GM18951 (cell line): Measurements from ENCODE around the gene TAS2R38.

Experiments
- POLR2A ChIP-seq: IDR thresholded peaks from 4 replicates; pipeline ENCODE4 v1.6.1; 2011; ENCODE audit warnings: mild to moderate bottlenecking; ENCODE audit not compliant: insufficient read length, insufficient read depth; ENCODE audit errors: extremely low read depth
- in situ Hi-C: fragments of 300-500 bp; cut with MboI; formaldehyde crosslinking; loops from one replicate; pipeline ENCODE4 v1.12.0; 2022; ENCODE audit warnings: low sequenced_read_pairs, mixed read lengths, inconsistent platforms; ENCODE audit not compliant: unreplicated experiment

Gene TAS2R38

DNA sequence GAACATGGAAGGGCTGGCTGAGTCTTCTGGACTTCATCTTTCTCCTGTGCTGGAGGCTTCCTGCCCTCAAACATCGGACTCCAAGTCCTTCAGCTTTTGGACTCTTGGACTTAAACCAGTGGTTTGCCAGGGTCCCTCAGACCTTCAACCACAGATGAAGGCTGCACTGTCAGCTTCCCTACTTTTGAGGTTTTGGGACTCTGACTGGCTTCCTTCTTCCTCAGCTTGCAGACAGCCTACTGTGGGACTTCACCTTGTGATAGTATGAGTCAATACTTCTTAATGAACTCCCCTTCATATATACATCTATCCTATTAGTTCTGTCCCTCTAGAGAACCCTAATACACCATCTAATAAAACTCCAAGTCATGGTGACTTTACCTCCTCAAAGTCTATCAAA is 22.8 kb downstream of the TAS2R38 start:
- TF ChIP-seq POLR2A = no peak
- in situ Hi-C loops = no loop called here

DNA sequence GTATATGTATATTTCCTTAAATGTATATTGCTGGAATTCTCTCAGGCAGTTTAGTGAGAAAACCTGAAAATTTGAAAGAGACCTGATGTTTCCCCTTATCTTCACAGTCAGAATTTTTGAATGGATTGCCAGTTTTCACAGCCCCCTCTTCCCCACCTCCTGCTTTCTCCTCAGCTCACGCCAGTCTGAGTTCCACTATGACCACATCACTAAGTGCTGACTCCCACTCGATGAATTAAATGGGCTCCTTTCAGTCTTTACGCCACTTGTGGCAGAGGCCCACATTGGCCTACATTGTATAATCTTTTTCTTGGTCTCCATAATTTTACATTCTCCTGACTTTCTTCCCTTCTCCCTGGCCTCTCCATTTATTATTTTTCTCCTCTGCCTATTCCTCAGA is 23.7 kb downstream of the TAS2R38 start:
- TF ChIP-seq POLR2A = no peak
- in situ Hi-C loops = no loop called here

DNA sequence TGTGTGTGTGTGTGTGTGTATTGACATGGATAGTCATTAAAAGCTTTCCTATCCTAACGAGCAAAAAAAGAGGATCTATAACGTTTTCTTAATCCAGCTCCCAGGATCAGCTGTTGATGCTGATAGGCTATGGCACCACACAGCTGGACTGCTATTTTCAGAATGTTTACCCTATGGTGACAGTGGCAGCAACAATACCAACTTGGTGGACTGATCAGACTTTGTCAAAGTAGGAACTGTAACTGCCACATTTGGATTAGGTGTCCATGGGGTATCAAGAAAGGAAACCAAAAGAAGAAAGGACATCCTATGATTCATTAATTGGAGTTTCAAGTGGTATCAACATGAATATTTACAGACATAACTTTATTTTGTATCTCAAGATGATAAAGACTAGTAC is 24.1 kb downstream of the TAS2R38 start:
- in situ Hi-C loops = no loop called here
- no peak for TF ChIP-seq POLR2A

DNA sequence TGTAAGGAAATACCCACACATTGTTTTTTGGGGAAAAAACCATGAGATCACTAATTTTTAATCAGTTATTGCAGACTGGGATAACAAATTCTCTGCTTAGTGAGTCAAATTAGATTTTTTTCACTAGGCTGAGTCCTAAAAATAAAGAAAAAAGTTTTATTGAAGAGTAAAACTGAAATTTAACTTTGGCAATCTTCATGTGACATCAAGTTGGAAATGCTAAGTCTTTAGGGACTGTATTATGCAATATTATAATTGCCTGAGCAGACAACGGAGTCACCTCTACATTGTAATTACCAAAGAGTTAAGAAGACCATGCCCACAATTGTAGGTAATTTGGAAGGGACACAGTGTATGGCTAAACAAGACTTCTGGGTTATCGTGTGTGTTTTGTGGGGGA is 24.6 kb downstream of the TAS2R38 start:
- in situ Hi-C loops = no loop called here
- TF ChIP-seq POLR2A = no peak

DNA sequence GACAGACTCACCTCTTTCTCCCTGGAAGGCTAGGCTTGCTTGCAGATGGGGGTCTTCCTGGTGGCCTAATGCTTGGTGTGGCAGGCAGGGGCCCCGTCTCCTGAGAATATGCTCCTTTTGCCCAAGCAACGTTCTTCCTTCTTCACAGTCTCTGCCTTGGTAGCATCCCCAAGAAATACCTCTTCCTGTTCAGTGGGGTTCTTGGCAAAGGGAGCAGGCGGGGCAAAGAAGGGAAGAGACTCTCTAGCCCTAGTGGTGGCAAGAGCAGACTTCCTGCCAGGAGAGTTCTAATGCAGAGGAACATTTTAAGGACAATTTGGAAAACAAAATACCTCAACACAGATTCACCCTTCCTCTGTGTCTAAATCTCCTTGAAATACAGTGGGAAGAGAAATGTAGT is 26.8 kb downstream of the TAS2R38 start, which contains the start of gene CLEC5A:
Gene CLEC5A (minus strand): TSS at position 179 of the 400 bp plus-strand sequence. CDS start 682 bp downstream, outside the sequence.
- in situ Hi-C loops = no loop called here
- no peak for TF ChIP-seq POLR2A

DNA sequence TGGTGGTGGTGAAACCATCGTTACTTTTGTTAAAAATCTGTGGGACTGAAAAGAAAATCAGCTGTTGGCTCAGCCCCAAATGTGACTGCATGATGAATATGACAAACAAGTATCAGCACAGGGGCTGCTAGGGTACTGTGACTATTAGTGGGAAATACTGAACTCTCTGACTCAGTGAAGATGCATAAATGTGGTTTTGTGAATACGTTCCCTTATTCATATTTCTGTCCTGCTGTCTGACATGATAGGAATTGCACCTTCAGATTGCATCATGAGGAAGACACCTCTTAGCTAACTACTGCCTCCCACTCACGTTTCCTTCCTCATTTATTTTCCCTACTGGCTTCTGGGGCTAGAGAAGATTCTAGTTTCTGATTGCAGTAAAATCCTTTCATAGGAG is 28.2 kb downstream of the TAS2R38 start:
- in situ Hi-C loops = no loop called here

DNA sequence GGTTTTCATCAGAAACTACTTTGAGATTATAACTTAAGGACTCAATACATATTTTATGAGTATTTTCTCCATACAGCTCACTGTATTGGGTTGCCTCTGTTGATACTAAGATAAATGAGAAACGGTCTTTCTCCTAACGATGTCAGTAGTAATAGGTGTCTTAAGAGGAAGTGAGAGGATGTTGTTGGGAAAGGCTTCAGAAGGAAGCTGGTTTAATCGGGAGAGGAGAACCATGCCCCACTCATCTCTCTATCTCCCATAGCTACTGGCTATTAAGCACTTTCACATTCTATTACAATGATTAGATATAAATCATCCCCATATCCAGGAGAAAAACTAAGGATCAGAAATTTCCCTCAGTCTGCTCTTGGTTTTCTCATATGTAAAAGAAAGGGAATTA is 28.8 kb downstream of the TAS2R38 start:
- TF ChIP-seq POLR2A = no peak
- in situ Hi-C loops = no loop called here

More for the DNA sequence above, 28.2 kb downstream of the TAS2R38 start:
- no peak for TF ChIP-seq POLR2A

DNA sequence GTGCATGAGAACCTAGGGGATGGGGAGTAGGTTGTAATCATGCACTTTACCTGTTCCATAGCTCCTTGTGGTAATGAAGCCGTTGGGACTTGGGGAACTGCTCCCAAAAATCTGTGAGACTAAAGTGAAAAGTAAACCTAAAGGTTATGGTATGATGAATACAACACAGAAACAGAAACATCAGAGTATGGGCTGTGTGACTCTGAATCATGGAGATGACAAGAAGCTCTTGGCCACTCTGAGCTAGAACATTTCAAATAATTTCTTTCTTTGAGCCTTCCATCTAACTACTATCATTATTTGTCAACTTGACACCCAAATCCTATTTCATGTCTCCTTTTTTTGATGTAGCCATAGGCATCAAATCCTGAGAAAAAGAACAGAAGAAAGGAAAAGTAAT is 29.7 kb downstream of the TAS2R38 start:
- TF ChIP-seq POLR2A = no peak
- in situ Hi-C loops = no loop called here

DNA sequence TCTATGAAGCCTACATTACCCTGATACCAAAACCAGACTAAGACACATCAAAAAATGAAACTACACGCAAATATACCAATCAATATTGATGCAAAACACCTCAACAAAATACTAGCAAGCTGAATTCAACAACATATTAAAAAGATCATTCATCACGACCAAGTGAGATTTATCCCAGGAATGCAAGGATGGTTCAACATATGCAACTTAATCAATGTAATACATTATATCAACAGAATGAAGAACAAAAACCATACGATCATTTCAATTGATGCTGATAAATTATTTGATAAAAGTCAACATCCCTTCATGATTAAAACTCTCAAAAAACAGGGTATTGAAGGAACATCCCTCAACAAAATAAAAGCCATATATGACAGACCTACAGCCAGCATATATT is 32.5 kb downstream of the TAS2R38 start:
- in situ Hi-C loops = no loop called here
- TF ChIP-seq POLR2A = no peak

DNA sequence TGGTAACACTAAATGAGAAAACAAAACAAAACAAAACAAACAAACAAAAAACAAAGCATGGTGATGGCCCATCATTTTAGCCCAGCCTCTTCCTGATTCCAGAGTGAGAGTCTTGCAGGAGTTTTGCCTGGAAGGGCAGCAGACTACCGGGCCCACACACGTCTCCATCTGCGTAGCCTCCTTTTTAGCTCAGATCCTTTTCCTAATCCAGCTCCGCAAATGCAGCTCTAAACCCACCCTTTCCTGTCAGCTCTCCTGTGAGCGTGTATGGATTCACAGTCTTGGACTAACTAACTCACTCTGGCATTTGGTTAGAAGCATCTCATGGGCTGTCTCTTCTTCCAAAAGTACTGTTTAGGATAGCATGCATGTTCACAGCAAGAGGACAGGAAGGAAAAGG is 43.4 kb downstream of the TAS2R38 start:
- in situ Hi-C loops = no loop called here
- TF ChIP-seq POLR2A = no peak

DNA sequence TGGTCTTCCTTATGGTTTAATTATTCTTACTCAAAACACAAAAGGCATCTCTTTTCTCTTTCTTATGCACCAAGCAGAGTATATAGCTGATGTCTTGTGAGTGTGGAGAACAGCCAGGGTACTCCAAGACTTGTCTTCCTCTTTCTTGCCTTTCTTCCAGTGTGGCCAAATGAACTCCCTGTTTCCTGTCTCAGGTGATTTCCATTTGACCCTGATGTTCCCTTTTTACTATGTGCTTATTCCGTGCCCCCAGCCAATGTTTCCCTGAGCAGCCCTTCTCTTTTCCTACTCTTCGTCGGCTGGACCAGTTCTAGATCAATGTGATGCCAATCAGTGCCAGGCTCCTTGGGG is 44.8 kb downstream of the TAS2R38 start:
- TF ChIP-seq POLR2A = no peak
- in situ Hi-C loops = no loop called here

DNA sequence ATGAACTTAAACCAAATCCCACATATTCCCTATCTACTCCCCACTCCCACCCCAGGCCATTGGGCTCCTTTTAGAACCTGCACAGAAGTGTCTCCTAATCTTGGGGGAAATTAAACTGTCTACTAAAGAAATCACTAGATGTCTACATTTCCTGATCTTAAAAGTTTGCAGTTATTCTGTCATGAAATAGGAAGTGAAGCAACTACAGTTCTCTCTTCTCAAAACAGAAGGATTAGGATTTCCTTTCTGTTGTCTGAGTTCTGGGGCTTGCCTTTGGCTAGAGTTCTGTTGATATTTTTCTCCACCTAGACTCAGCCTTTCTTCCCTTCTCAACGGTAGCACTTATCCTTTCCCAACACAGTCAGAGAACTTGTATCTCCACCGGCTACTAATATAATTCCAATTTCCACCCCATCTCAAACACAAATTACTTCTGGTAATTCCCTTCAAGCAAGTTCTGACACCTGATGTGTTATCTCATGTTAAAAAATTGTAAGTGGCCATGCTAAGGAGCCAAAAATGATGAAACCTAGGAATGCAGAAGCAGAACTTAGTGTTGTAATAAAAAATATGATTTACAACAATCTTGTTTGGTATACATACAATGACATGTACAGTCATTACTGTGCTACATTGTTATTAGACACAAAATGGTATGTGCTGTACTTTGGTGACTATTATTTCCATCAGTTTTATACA is 45.3 kb downstream of the TAS2R38 start:
- in situ Hi-C loops = no loop called here
- no peak for TF ChIP-seq POLR2A
